GM23248 (cell line): ENCODE data around the gene NAPG. TPM values are rescaled to one million over a fixed set of nuclear protein-coding genes. Genes with fewer than 3 reads are reported as not detected.
"Not testable (repeated sequence)": the region's sequence is repeated elsewhere in the genome, so short reads cannot be mapped to it uniquely, and the experiment has no call there.

Source experiments
- DNase-seq: peaks from one replicate; pipeline ENCODE4 v3.0.0-alpha.2; 2015
- H2AFZ ChIP-seq: fragments of 200-600 bp; sonication (generic); 2 replicates; pipeline ENCODE4 v1.6.1; 2016; ENCODE audit warnings: antibody characterized with exemption
- H3F3A ChIP-seq: fragments of 200-600 bp; sonication (generic); 2 replicates; pipeline ENCODE4 v1.6.1; 2016; ENCODE audit warnings: mild to moderate bottlenecking, antibody characterized with exemption, mixed run types; ENCODE audit not compliant: insufficient read depth
- H3K27ac ChIP-seq: fragments of 200-600 bp; sonication (generic); 2 replicates; pipeline ENCODE4 v1.5.1; 2016; ENCODE audit warnings: mild to moderate bottlenecking
- H3K27me3 ChIP-seq: fragments of 200-600 bp; sonication (generic); replicated peaks from 2 replicates; pipeline ENCODE4 v1.6.1; 2016; ENCODE audit warnings: mild to moderate bottlenecking; ENCODE audit not compliant: insufficient read depth
- H3K36me3 ChIP-seq: fragments of 200-600 bp; sonication (generic); 2 replicates; pipeline ENCODE4 v1.6.1; 2016; ENCODE audit warnings: low read depth, mild to moderate bottlenecking
- H3K4me1 ChIP-seq: fragments of 200-600 bp; sonication (generic); 2 replicates; pipeline ENCODE4 v1.6.1; 2016; ENCODE audit warnings: mild to moderate bottlenecking; ENCODE audit not compliant: insufficient read depth
- H3K4me2 ChIP-seq: fragments of 200-600 bp; sonication (generic); one replicate; pipeline ENCODE4 v1.6.1; 2016; ENCODE audit warnings: mild to moderate bottlenecking; ENCODE audit not compliant: unreplicated experiment
- H3K4me3 ChIP-seq: fragments of 200-600 bp; sonication (generic); 2 replicates; pipeline ENCODE4 v1.5.1; 2016; ENCODE audit warnings: mild to moderate bottlenecking
- H3K79me2 ChIP-seq: fragments of 200-600 bp; sonication (generic); 2 replicates; pipeline ENCODE4 v1.6.1; 2016; ENCODE audit warnings: mild to moderate bottlenecking; ENCODE audit not compliant: insufficient read depth
- H3K9ac ChIP-seq: fragments of 200-600 bp; sonication (generic); 2 replicates; pipeline ENCODE4 v1.6.1; 2016; ENCODE audit warnings: mild to moderate bottlenecking
- H3K9me2 ChIP-seq: fragments of 200-600 bp; sonication (generic); 2 replicates; pipeline ENCODE4 v1.6.1; 2016; ENCODE audit warnings: mixed run types, mild to moderate bottlenecking, moderate library complexity; ENCODE audit not compliant: insufficient read depth
- H3K9me3 ChIP-seq: fragments of 200-600 bp; sonication (generic); one replicate; pipeline ENCODE4 v1.6.1; 2017; ENCODE audit warnings: low read depth
- H4K20me1 ChIP-seq: fragments of 200-600 bp; sonication (generic); 2 replicates; pipeline ENCODE4 v1.6.0; 2016; ENCODE audit not compliant: insufficient read depth
- WGBS, 2 experiments: methylation state at CpG; one replicate each; pipeline ENCODE4 v1.1.6; 2015 to 2017; ENCODE audit warnings: low lambda C conversion rate in 2 of 2, low coverage in 1 of 2; ENCODE audit errors: missing lambda C conversion rate in 2 of 2; 5-methylcytosine and 5-hydroxymethylcytosine counted together
- in situ Hi-C: fragments of 300-500 bp; cut with MboI; formaldehyde crosslinking; loops from 2 replicates; pipeline ENCODE4 v1.15.0; 2020
- polyA plus RNA-seq: library from polyadenylated mRNA; unstranded; fragments of >200 nt; fragmentation: Nextera tagmentation; extraction: Ambion mirVana; gene quantifications from 2 replicates; pipeline ENCODE4 v1.2.1, GENCODE V29; 2016
- total RNA-seq: library from RNA; depleted of rRNA; stranded (reverse); fragments of >200 nt; shearing (Covaris generic); gene quantifications from 2 replicates; pipeline ENCODE4 v1.2.3, GENCODE V29; 2014; rRNA removed

The NAPG gene
- total and polyA plus RNA-seq, 2 experiments from 2014 or later: 24.5 to 33.6 TPM

- H3K9ac ChIP-seq, H4K20me1 ChIP-seq, DNase-seq, in situ Hi-C loops, H3K4me3 ChIP-seq, H3K27me3 ChIP-seq, H3K9me3 ChIP-seq, H3K4me2 ChIP-seq, H3K79me2 ChIP-seq, H3F3A ChIP-seq, H2AFZ ChIP-seq, H3K36me3 ChIP-seq, H3K4me1 ChIP-seq, H3K27ac ChIP-seq, H3K9me2 ChIP-seq: not testable (repeated sequence)
- WGBS, 2 experiments: 57 to 58% methylated on average over 7 of the region's 7 CpGs
These were observed 74.9 kb downstream of the NAPG start for GRCh38 chr18:10600701-10601100.

Other genes with a start within 250 kb of the NAPG start
- gene APCDD1, start 71.4 kb upstream of the NAPG start, total RNA-seq: not detected in 2 replicates
- 0.30 TPM in 1 of 2 replicates, not detected in the other for gene APCDD1, start 71.4 kb upstream of the NAPG start, polyA plus RNA-seq